Measurements from ENCODE around the gene ALKBH3.

The ALKBH3 gene

GRCh38 chr11:43923406-43924111 lies 42.9 kb downstream of the ALKBH3 start:
- FAIRE-seq = no peak

GRCh38 chr11:43924112-43924855 lies 43.7 kb downstream of the ALKBH3 start:
- no peak for FAIRE-seq

DNA sequence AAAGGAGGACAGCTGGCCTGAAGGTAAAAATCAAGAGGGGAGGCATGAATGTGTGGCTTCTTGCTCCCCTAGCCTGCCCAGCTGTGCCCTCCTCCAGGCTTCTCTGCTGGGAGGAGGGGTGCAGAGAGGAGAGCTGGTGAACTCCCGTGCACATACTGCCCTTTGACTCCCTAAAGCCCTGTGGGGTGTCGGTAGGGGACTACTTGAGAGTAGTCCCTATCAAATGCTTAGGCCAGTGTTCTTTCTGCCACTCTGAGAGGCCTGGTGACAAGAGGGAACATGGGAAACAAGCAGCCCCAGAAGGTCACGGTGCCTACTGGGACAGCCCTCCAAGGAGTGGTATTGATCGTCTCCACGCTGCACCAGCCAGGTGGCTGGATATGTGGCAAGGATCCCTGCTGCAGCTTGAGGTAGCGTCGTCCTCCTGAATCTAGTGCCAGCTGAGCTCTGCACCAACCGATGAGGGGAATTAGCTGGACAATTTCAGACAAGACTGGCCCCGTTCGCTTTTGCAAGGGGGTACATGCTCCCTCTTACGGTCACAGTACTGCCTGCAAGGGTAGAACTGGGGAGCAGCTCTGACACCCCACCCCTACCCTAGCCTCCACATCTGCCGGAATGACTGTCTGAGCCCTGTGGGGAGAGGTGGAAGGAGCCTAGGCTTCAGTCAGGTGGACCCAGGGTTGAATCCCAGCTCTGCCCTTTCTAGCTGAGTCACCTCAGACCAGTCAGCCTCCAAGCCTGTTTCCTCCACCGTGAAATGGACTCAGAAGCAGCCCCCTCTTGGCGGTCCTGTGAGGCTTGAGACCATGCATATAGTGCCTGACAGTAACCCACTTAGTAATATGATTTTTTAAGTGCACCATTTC lies 44.7 kb downstream of the ALKBH3 start:
- FAIRE-seq = no peak

- no peak for FAIRE-seq
Measured at GRCh38 chr11:43925932-43926505, 45.4 kb downstream of the ALKBH3 start.

- no peak for FAIRE-seq
Measured at GRCh38 chr11:43927070-43927469, 46.4 kb downstream of the ALKBH3 start.

DNA sequence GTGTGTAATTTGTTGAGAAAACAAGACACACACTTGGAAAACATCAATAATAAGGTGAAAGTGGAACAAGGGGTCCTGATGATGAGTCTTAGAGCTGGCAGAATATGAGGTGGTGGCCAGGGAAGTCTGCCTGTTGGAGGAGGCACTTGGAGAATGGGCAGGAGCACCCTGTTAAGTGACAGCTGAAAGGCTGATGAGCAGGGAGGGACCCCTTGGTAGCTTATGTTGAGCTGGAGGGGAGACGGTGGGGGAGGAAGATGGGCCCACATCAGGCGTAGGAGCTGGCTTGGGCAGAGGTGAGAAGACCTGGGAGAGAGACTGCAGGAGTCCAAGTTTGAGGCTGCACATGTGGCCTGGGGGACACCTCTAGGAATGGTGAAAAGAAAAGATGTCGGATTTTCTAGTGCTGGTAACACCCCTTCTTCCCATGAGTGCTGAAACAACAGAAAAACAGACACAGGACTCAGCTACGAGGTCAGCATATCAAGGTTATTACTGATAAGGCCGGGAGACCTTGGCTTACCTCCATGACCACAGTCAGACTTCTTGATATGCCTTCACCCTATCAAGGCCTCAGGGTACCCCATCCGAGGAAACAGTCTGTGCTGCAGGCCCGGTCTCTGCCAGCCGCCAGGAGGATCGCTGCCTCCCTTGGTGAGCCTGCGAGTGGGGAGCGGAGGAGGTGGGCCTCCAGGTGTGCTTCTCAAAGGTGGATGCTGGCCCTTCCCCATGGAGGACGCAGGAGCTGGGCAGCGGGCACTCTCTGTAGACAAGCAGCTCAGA lies 47.5 kb downstream of the ALKBH3 start:
- no peak for FAIRE-seq

DNA sequence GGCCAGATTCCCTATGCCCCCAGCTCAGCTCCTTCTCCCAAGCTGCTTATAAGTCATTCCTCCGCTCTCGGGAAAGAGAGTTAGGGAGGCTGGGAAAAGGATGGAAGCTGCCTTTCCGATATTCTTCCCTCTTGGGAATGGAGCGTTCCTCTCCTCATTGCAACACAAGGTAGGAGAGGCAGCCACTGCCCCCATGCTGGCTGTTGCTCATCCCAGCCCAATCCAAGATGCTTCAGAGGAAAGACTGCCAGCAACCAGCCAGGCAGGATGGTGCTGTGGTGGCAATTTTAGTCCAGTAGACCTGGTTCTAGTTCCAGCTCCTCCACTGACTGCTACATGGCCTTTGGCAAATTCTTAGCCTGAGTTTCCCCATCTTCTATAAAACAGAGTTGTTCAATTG lies 48.1 kb downstream of the ALKBH3 start:
- FAIRE-seq = no peak

- FAIRE-seq = no peak
Measured at GRCh38 chr11:43930868-43931716, 50.5 kb downstream of the ALKBH3 start.

- FAIRE-seq = no peak
Measured at GRCh38 chr11:43931717-43932039, 51.0 kb downstream of the ALKBH3 start.

GRCh38 chr11:43933226-43933607 lies 52.6 kb downstream of the ALKBH3 start:
- no peak for FAIRE-seq

- FAIRE-seq = no peak
Measured at GRCh38 chr11:43933608-43934551, 53.2 kb downstream of the ALKBH3 start.

- FAIRE-seq = no peak
Measured at GRCh38 chr11:43934601-43935423, 54.2 kb downstream of the ALKBH3 start.

DNA sequence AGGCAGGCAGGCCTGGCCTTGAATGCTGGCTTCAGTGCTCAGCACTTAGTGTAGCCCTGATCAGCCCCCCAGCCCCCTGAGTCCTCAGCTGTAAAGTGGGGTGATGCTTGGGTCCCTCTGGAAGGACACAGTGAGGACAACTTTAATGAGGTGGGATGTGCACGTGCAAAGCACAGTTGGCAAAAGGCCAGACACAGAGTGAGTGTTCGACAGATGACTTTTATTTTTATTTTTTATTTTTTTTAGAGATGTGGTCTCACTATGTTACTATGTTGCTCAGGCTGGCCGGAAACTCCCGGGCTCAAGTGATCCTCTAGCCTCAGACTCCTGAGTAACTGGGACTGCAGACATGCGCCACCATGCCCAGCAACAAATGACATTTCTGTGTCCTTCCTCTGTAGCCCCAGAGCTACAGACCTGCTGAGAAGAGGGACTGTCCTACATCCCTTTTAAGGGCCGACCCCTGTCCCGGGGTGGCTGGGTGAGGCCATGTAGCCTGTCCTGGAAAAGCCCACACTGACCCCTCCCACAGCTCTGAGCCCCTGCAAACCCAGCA lies 54.9 kb downstream of the ALKBH3 start:
- no peak for FAIRE-seq

GRCh38 chr11:43936076-43936475 lies 55.4 kb downstream of the ALKBH3 start:
- no peak for FAIRE-seq

DNA sequence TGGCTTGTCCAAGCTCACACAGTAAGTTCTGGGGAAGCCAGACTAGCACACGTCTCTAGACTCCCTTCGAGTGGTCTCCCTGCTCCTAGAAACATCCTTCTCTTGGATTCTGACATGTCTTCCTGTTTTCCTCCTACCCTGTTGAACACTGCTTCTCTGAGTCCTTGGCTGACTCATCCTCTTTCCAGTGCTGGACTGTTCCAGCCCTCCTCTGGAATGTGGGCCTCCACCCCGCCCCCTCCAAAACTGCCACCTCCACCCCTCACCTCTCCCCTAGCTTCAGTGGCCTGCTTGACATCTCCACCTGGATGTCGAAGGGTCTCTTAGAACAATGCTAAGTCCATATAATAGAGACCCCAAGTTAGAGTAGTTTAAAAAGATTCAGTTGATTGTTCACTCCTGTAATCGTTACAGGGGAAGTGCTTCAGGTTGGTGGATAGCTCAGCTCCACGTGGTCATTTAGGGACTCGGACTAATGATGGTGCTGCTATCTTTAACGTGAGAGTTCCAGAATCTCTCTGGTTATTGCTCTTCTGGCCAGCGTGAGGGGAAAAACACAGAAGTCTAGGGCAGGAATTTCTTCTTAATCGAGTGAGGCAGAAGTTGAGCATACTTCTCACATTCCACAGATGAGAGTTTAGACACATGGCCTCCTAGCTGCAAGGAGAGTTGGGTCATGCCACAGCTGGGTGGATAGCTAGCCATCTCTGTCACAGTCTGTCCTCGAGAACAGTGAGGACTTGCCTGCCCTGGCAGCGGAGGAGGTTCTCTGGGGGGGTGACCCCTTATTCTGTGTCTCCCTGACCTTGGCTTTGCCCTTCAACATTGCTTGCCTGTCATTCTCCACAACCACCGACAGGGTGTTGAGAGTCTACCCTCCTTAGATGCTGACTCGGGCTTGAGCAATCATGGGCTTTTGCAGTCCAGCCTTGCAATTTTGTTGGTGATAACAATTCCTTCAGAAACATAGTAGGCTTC lies 57.1 kb downstream of the ALKBH3 start:
- FAIRE-seq = no peak

DNA sequence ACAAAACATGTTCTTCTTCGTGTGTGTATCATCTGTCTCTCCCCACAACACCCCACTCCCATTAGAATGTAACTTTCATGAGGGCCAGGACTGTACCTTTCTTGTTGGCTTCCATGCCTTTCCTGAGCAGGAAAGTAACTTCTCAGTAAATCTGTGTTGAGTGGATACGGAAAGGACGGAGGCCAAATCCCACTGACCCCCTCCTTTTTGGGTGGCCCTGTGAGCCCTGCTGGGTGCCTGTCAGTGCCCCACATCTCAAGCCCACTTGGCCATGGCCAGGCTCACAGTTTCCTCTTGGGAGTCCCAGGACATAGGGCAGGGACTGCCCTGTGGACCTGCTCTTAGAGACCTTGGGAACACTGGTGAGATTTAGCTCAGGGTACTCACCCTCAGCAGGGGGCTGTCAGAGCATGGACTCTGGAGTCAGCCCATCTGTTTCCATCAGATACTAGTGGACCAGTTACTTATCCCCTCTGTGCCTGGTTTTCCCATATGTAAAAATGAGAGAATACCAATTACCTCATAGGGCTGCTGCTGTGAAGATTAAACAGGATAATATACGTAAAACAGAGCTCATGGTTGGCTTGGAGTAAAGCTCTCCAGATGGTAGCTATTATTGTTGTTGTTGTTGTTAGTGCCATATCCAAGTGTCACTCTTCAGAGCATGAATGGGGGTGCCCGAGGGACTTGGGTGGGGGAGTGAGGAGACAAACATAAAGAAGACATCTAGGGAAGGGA lies 60.8 kb downstream of the ALKBH3 start:
- no peak for FAIRE-seq

All from TTC549 (cell line).